GM23338 (cell line): ENCODE results near the gene CPNE4.

Source experiments
- CREB1 ChIP-seq: fragments of 250-450 bp; sonication (Bioruptor Pico); IDR thresholded peaks from 2 replicates; pipeline ENCODE4 v1.5.0; 2020; ENCODE audit warnings: low read depth, mild to moderate bottlenecking, moderate library complexity
- CTCF ChIP-seq, 2 experiments: fragments of 200-600 bp in 1 of 2; sonication (generic) in 1 of 2; conservative IDR thresholded peaks; 2 replicates each; pipeline versions ENCODE4 v1.5.1 to v1.6.1; 2016 to 2017; ENCODE audit warnings: antibody characterized with exemption in 2 of 2, low read depth in 2 of 2, mild to moderate bottlenecking in 2 of 2, moderate library complexity in 1 of 2
- ETS1 ChIP-seq: IDR thresholded peaks from 2 replicates; pipeline ENCODE4 v1.6.1; 2016; ENCODE audit warnings: antibody characterized with exemption
- EZH2 ChIP-seq: fragments of 200-600 bp; sonication (generic); IDR thresholded peaks from one replicate; pipeline ENCODE4 v1.8.0; 2017; ENCODE audit warnings: antibody characterized with exemption, mild to moderate bottlenecking, low read depth; ENCODE audit not compliant: unreplicated experiment
- EZH2phosphoT487 ChIP-seq: fragments of 200-600 bp; sonication (generic); IDR thresholded peaks from one replicate; pipeline ENCODE4 v1.8.1; 2018; ENCODE audit warnings: antibody characterized with exemption; ENCODE audit not compliant: unreplicated experiment
- JUNB ChIP-seq: IDR thresholded peaks from one replicate; pipeline ENCODE4 v1.6.1; 2016; ENCODE audit warnings: antibody characterized with exemption; ENCODE audit not compliant: unreplicated experiment
- POLR2AphosphoS5 ChIP-seq: IDR thresholded peaks from 2 replicates; pipeline ENCODE4 v1.6.1; 2016; ENCODE audit warnings: antibody characterized with exemption, low read depth
- REST ChIP-seq: IDR thresholded peaks from one replicate; pipeline ENCODE4 v1.6.1; 2018; ENCODE audit warnings: antibody characterized with exemption; ENCODE audit not compliant: unreplicated experiment
- STAT1 ChIP-seq: IDR thresholded peaks from one replicate; pipeline ENCODE4 v1.6.1; 2016; ENCODE audit warnings: antibody characterized with exemption; ENCODE audit not compliant: unreplicated experiment

- TF ChIP-seq CTCF (conservative IDR thresholded peaks at IDR 0.05; ENCODE audit: low read depth in 2 of 2), result no peak
- TF ChIP-seq POLR2AphosphoS5, result no peak
- TF ChIP-seq ETS1, result no peak
- TF ChIP-seq EZH2, result no peak
- no peak for TF ChIP-seq REST
- TF ChIP-seq CREB1, result no peak
- TF ChIP-seq JUNB, result no peak
- TF ChIP-seq EZH2phosphoT487, result no peak
- no peak for TF ChIP-seq STAT1
Observed at GRCh38 chr3:132017137-132017536, 17.7 kb downstream of the CPNE4 start.
